D721Med (cell line): ENCODE results near the gene KCNH5.

Source experiments
- DNase-seq: peaks from one replicate; pipeline ENCODE4 v3.0.0; 2011; ENCODE audit warnings: low spot score; ENCODE audit not compliant: insufficient read length
- FAIRE-seq: peaks from 2 replicates; lab custom pipeline; 2011; peaks lifted over from hg19 to GRCh38; lab: Jason Lieb, UNC
- CTCF ChIP-seq: IDR thresholded peaks from 2 replicates; pipeline ENCODE4 v1.5.1; 2012; ENCODE audit warnings: mild to moderate bottlenecking, control low read depth; ENCODE audit not compliant: insufficient read depth; ENCODE audit errors: missing control alignments

KCNH5 gene

DNA sequence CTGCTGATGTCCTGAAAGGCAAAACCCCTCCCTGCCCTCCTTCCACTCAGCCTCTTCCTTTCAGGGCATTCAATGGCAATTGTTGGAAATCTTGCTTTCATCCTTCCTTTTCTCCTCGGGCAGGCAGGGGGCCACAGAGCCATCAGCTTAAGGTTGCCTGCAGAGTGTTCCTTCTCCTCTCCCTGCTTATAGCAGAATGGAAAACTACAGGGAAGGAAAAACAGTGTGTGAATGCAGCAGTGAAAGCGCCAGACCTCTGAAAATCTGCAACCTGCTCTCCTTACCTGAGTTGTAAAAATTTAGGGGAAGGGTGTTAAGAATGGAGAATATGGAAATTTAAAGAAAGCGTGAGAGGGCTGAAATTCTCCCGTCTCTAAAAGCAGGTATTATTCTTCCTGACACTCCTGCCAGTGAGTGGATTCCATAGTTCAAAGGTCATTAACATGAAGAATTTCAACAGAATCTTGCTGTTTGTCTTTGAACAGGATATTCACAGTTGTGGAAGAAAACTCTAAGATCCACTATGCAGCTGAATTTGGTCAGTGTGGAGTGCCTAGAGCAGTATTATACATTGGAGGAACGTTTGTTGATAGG, 348.8 kb downstream of the KCNH5 start:
- FAIRE-seq (no peak), DNase-seq (no peak)
- no peak for TF ChIP-seq CTCF

DNA sequence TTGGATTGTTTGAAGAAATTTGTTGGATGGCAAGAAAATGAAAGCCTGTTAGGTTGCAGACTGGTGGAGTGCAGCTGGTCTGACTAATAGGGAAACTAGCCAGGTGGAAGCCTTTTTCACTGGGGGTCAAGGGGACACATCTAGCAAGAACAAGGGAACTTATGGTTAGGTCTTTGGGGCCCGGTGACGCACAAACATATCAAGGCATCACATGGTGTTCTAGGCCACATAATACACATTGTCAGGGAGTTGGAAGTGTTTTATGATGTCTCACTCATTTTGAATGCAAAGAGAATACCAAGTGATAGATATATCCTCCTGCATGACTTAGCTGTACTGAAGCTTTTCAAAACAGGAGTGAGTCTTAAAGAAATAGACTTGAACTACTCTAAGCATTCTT, 351.2 kb downstream of the KCNH5 start:
- no peak for FAIRE-seq
- DNase-seq = no peak

DNA sequence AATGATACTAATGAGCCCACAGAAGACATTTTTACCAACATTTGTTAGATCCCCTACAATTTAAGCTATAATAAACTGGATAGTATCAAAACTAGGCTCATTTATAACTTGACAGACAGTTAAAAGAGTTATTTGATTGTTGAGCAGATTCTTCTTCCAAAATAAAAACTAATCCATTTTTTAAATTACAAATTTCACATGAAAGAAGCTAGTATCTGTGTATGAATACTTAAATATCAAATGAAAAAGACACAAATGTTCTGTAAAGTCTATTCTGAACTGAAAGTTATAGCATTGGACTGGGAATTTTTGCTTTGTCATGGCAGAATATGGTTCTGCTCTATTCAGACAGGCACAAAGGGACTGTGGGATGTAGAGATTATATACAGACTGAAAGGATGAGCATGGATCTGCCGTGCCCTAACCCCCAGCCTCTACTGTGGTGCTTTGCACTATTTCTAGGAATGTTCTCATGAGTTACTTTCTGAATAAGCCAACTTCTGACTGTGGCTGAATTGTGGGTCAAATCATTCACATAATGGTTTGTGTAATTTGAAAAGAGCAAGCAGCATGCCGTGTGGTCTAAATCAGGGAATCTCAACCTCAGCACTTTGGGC, 352.7 kb downstream of the KCNH5 start:
- TF ChIP-seq CTCF = no peak
- DNase-seq (no peak), FAIRE-seq (no peak)

More for the DNA sequence above, 351.2 kb downstream of the KCNH5 start:
- TF ChIP-seq CTCF = no peak

DNA sequence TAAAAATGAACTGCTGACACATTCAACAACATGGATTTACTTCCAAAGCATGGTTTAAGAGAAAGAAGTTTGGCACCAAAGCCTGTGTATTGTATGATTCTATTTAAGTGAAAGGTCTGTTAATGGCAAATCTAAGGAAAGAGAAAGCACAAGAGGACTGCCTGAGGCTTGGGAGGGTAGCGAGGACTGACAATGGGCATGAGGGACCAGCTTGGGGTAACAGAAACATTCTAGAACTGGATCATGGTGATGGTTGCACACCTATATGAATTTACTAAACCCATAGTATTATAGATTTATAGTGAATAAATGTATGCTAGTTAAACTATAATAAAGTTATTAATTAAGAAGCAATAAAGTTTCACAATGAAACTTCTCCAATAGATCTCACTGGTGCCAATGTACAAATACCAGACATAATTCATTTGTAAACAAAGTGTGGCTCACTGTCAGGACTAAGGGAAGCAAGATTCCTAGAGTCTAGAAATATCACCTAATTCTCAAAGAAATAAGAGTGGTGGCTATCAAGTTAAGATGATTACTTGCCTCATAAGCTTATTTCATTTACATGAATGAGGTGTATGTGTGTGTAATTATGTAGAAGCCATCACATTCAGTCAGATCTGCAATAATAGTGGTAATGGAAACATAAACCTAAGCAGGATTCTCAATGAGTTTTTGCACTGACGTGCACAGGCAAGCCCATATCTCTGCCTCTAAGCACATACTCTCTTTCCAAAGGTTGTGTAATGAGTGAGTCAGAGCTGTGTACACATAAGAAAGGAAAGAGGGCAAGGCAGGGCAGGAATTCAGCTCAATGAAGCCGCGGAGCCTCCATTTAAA, 353.4 kb downstream of the KCNH5 start:
- FAIRE-seq = no peak
- DNase-seq = no peak
- TF ChIP-seq CTCF = no peak

DNA sequence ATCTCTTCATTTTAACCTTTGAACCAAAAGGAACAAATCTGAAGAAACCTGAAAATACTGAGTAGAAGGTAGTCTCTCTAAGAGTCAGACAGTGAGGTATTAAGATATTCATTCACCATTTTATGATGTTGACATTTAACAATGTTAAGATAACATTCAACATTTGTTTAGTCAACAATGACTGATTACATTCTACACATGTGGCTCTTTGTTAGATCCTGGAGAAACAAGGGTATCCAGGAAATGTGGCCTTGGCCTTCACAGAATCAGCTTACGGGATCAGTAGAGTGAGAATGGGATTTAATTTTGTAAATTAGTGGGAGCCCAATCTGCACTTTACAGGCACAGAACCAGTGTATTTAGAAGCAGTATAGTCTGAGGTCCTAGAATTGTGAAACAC, 355.5 kb downstream of the KCNH5 start:
- no peak for TF ChIP-seq CTCF
- DNase-seq (no peak), FAIRE-seq (no peak)

- no peak for TF ChIP-seq CTCF
- no peak for FAIRE-seq
- DNase-seq = no peak
Measured at GRCh38 chr14:62687818-62688217, 357.4 kb downstream of the KCNH5 start.
